Measurements from ENCODE around the gene GOLGA8B.

Gene GOLGA8B

GRCh38 chr15:34616613-34617012 lies 33.2 kb upstream of the GOLGA8B start:
- H3K4me3 ChIP-seq (ENCODE audit: insufficient read depth, low read depth, low read length) = no peak overlapping the region
- 60 to 75% methylated on average over 4 to 5 of the region's 5 CpGs for WGBS, 2 experiments

DNA sequence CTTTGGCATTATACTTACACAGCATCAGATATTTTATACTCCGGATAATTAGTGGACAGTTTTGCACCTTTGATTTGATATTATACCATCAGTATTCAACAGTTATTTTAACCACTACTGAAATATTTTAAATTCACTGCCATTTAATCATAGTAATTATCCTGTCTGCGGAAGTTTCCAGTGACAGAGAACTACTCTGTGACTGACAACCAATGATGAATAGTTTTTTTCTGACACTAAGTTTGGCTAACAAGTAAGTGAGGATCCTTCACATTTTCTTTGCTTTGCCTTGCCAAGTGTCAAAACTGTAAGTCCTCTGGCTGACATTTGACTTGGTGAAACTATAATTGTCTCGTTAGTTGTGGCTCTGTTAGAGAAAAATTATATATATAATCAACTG lies 30.5 kb upstream of the GOLGA8B start:
- Histone ChIP-seq H3K9me3 (ENCODE audit: control insufficient read depth, low read length) (no peaks in the 10 kb centered on the region), H3K4me3 (ENCODE audit: insufficient read depth, low read depth, low read length) (no peak overlapping the region), H3K27me3 (ENCODE audit: control insufficient read depth, insufficient read depth, low read length, poor library complexity, severe bottlenecking) (no peaks in the 10 kb centered on the region), H3K27ac (ENCODE audit: insufficient read depth, low read depth, low read length, poor library complexity, severe bottlenecking) (no peak overlapping the region), H3K36me3 (ENCODE audit: control insufficient read depth, insufficient read depth, low read length) (no peaks in the 10 kb centered on the region), H3K4me1 (ENCODE audit: control insufficient read depth, insufficient read depth, low read length) (no peaks in the 10 kb centered on the region)
- 90 to 100% methylated on average over 2 of the region's 3 CpGs for WGBS, 2 experiments

More at GRCh38 chr15:34616613-34617012, 33.2 kb upstream of the GOLGA8B start:
- no peak overlapping the region for H3K27ac ChIP-seq (ENCODE audit: insufficient read depth, low read depth, low read length, poor library complexity, severe bottlenecking)
- no peaks in the 10 kb centered on the region for H3K27me3 ChIP-seq (ENCODE audit: control insufficient read depth, insufficient read depth, low read length, poor library complexity, severe bottlenecking)
- H3K9me3 ChIP-seq (ENCODE audit: control insufficient read depth, low read length) = no peaks in the 10 kb centered on the region
- no peaks in the 10 kb centered on the region for H3K4me1 ChIP-seq (ENCODE audit: control insufficient read depth, insufficient read depth, low read length)
- no peaks in the 10 kb centered on the region for H3K36me3 ChIP-seq (ENCODE audit: control insufficient read depth, insufficient read depth, low read length)

DNA sequence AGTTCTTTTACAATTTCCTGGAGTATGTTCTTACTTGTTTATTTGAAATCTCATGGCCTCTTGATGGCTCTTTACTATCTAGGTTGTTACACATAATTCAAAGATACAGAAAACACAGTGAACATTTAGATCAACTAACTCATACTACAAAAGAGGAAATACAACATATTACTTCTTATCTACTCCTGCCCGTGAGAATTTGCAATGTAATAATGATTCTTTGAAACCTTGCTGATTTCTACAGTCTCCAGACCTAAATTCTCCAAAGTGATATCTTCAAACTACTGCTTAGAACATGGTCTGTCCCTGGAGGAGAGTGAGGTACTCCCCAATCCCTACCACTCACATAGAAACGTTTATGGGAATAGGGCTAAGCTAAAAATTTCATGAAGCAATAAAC lies 29.9 kb upstream of the GOLGA8B start:
- 60 to 86% methylated on average over 2 of the region's 2 CpGs for WGBS, 2 experiments
- no peaks in the 10 kb centered on the region for H3K4me1 ChIP-seq (ENCODE audit: control insufficient read depth, insufficient read depth, low read length)
- H3K27ac ChIP-seq (ENCODE audit: insufficient read depth, low read depth, low read length, poor library complexity, severe bottlenecking) = no peak overlapping the region
- no peaks in the 10 kb centered on the region for H3K36me3 ChIP-seq (ENCODE audit: control insufficient read depth, insufficient read depth, low read length)
- no peaks in the 10 kb centered on the region for H3K9me3 ChIP-seq (ENCODE audit: control insufficient read depth, low read length)
- H3K27me3 ChIP-seq (ENCODE audit: control insufficient read depth, insufficient read depth, low read length, poor library complexity, severe bottlenecking) = no peaks in the 10 kb centered on the region
- H3K4me3 ChIP-seq (ENCODE audit: insufficient read depth, low read depth, low read length) = no peak overlapping the region

DNA sequence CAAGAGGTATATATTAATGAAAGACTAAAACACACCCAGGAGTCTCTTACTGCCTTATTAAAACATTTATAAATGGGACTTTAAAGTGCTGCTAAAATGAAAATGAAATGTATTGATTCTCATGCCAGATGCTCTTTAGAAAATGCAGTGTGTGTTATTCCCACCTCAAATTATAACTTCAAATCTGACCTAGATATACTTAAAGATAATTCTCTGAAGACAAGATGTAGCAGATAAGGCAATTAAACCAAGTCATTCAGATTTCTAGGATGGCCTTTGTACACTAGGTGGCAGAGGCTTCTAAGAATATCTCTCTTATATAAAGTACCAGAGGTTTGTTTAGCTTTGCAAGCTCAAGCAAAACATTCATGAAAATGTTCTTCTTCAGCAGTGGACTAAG lies 26.9 kb upstream of the GOLGA8B start:
- no peaks in the 10 kb centered on the region for H3K9me3 ChIP-seq (ENCODE audit: control insufficient read depth, low read length)
- no peak overlapping the region for H3K4me3 ChIP-seq (ENCODE audit: insufficient read depth, low read depth, low read length)
- no peaks in the 10 kb centered on the region for H3K4me1 ChIP-seq (ENCODE audit: control insufficient read depth, insufficient read depth, low read length)
- no peak overlapping the region for H3K27ac ChIP-seq (ENCODE audit: insufficient read depth, low read depth, low read length, poor library complexity, severe bottlenecking)
- no peaks in the 10 kb centered on the region for H3K27me3 ChIP-seq (ENCODE audit: control insufficient read depth, insufficient read depth, low read length, poor library complexity, severe bottlenecking)
- no peaks in the 10 kb centered on the region for H3K36me3 ChIP-seq (ENCODE audit: control insufficient read depth, insufficient read depth, low read length)

DNA sequence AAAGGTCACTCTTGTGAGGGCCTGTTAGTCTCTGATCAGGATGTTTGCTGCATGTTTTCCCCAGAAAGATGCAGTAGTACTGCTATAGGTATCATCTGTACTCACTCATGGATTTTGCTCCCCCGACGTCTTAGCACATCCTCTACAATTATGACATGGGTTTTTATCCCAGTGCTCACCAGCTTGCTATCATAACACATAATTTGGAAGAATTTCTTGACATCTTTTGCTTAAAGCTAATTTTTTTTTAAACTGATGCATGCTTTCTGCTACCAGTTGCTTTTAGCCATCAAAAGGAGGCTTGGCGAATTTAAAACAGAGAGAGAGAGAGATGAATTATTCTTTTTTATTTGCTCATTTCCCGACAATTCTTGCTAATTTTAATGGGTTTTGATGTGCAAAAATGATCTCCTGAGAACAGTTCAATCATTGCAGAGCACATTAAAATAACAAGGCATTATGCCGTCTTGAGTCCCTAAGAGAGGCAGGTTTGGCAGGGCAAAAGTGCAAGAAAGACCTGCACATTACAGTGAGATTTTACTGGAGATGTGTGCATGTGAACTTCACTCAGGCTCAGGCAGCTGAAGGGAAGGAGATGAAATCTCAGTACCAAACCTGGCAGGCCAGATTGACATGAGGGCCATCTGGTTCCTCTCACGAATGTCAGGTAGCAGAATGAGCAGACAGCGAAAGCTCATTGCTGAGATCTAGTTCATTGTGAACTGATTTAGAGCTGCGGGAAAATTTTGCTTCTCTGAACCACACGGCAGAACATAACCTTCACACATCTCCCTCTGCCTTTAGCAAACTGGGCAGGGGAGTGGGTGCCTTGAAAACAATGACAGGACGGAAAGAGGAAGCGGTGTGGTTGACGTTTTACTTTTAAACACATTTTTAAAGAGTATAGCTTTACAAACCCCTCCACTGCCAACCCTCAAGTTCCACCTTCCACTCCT lies 25.9 kb upstream of the GOLGA8B start:
- 80 to 83% methylated on average over 11 to 12 of the region's 12 CpGs for WGBS, 2 experiments
- Histone ChIP-seq H3K27me3 (ENCODE audit: control insufficient read depth, insufficient read depth, low read length, poor library complexity, severe bottlenecking) (no peaks in the 10 kb centered on the region), H3K27ac (ENCODE audit: insufficient read depth, low read depth, low read length, poor library complexity, severe bottlenecking) (no peak overlapping the region), H3K4me3 (ENCODE audit: insufficient read depth, low read depth, low read length) (no peak overlapping the region), H3K4me1 (ENCODE audit: control insufficient read depth, insufficient read depth, low read length) (no peaks in the 10 kb centered on the region), H3K36me3 (ENCODE audit: control insufficient read depth, insufficient read depth, low read length) (no peaks in the 10 kb centered on the region), H3K9me3 (ENCODE audit: control insufficient read depth, low read length) (no peaks in the 10 kb centered on the region)

DNA sequence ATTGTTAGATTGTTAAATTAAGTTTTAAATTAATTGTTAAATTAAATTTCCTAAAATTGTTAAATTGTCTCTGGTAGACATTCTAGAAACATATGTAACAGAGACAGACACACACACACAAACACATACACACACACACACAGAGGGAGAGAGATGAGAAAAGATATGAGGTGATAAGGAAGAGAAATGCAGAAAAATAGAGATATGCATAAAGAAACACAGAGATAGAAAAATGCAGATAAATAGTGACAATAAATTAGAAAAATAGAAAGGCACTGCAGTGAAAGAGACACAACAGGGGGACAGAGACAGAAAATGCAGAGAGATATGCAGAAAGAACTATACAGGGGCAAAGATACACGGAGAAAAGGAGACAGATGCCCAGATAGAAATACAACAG lies 25.1 kb upstream of the GOLGA8B start:
- Histone ChIP-seq H3K9me3 (ENCODE audit: control insufficient read depth, low read length) (no peaks in the 10 kb centered on the region), H3K27ac (ENCODE audit: insufficient read depth, low read depth, low read length, poor library complexity, severe bottlenecking) (no peak overlapping the region), H3K4me1 (ENCODE audit: control insufficient read depth, insufficient read depth, low read length) (no peaks in the 10 kb centered on the region), H3K36me3 (ENCODE audit: control insufficient read depth, insufficient read depth, low read length) (no peaks in the 10 kb centered on the region), H3K27me3 (ENCODE audit: control insufficient read depth, insufficient read depth, low read length, poor library complexity, severe bottlenecking) (no peaks in the 10 kb centered on the region), H3K4me3 (ENCODE audit: insufficient read depth, low read depth, low read length) (no peak overlapping the region)
- 81 to 87% methylated on average over 1 of the region's 1 CpG for WGBS, 2 experiments

DNA sequence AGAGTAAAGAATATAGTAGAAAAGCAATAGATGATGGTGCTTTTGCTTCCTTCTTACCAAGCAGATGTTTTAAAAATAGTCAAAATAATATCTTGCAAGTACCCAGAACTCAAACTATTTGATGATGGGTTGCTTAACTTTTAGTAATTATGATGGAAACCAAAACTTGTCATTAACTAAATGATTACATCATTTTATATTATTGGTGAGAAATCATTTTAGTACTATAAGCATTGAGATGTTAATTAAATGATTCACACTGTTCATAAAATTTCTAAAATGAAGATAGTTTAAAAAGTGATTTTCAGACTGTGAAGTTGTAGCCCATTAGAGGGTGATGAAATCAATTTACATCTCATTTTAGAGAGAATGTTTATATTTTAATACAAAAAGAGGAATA lies 24.4 kb upstream of the GOLGA8B start:
- H3K4me1 ChIP-seq (ENCODE audit: control insufficient read depth, insufficient read depth, low read length) = no peaks in the 10 kb centered on the region
- H3K27ac ChIP-seq (ENCODE audit: insufficient read depth, low read depth, low read length, poor library complexity, severe bottlenecking) = no peak overlapping the region
- no peaks in the 10 kb centered on the region for H3K36me3 ChIP-seq (ENCODE audit: control insufficient read depth, insufficient read depth, low read length)
- no peak overlapping the region for H3K4me3 ChIP-seq (ENCODE audit: insufficient read depth, low read depth, low read length)
- no peaks in the 10 kb centered on the region for H3K27me3 ChIP-seq (ENCODE audit: control insufficient read depth, insufficient read depth, low read length, poor library complexity, severe bottlenecking)
- H3K9me3 ChIP-seq (ENCODE audit: control insufficient read depth, low read length) = no peaks in the 10 kb centered on the region

GRCh38 chr15:34606545-34606944 lies 23.1 kb upstream of the GOLGA8B start:
- no peak overlapping the region for H3K27ac ChIP-seq (ENCODE audit: insufficient read depth, low read depth, low read length, poor library complexity, severe bottlenecking)

DNA sequence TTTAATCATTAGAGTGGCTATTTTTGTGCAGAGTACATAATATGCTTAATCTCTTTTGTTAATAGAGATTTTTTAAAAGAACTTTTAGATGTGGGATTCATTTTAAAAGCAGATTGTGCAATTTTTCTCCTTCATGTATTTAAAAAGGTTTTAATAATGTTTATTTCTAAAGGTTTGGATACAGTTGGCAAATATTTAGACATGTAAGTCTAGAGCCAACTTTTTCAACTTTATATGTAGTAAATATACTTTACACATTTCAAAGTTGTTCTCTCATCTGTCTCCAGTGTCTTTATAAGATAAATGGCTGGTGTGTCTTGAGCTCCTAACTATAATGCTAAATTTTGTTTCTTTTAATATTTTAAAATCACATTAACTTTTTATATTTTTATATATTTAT lies 22.7 kb upstream of the GOLGA8B start:
- no peaks in the 10 kb centered on the region for H3K4me1 ChIP-seq (ENCODE audit: control insufficient read depth, insufficient read depth, low read length)

More at GRCh38 chr15:34606545-34606944, 23.1 kb upstream of the GOLGA8B start:
- H3K9me3 ChIP-seq (ENCODE audit: control insufficient read depth, low read length) = no peaks in the 10 kb centered on the region
- H3K36me3 ChIP-seq (ENCODE audit: control insufficient read depth, insufficient read depth, low read length) = no peaks in the 10 kb centered on the region
- H3K4me1 ChIP-seq (ENCODE audit: control insufficient read depth, insufficient read depth, low read length) = no peaks in the 10 kb centered on the region
- H3K4me3 ChIP-seq (ENCODE audit: insufficient read depth, low read depth, low read length) = no peak overlapping the region
- no peaks in the 10 kb centered on the region for H3K27me3 ChIP-seq (ENCODE audit: control insufficient read depth, insufficient read depth, low read length, poor library complexity, severe bottlenecking)

GRCh38 chr15:34603095-34603494 lies 19.6 kb upstream of the GOLGA8B start:
- Histone ChIP-seq H3K36me3 (ENCODE audit: control insufficient read depth, insufficient read depth, low read length) (no peaks in the 10 kb centered on the region), H3K27ac (ENCODE audit: insufficient read depth, low read depth, low read length, poor library complexity, severe bottlenecking) (no peak overlapping the region), H3K27me3 (ENCODE audit: control insufficient read depth, insufficient read depth, low read length, poor library complexity, severe bottlenecking) (no peaks in the 10 kb centered on the region), H3K9me3 (ENCODE audit: control insufficient read depth, low read length) (no peaks in the 10 kb centered on the region), H3K4me3 (ENCODE audit: insufficient read depth, low read depth, low read length) (no peak overlapping the region), H3K4me1 (ENCODE audit: control insufficient read depth, insufficient read depth, low read length) (no peaks in the 10 kb centered on the region)
- WGBS, 2 experiments = 80 to 84% methylated on average over 8 of the region's 8 CpGs

More for the DNA sequence above, 22.7 kb upstream of the GOLGA8B start:
- no peaks in the 10 kb centered on the region for H3K27me3 ChIP-seq (ENCODE audit: control insufficient read depth, insufficient read depth, low read length, poor library complexity, severe bottlenecking)
- H3K9me3 ChIP-seq (ENCODE audit: control insufficient read depth, low read length) = no peaks in the 10 kb centered on the region
- no peaks in the 10 kb centered on the region for H3K36me3 ChIP-seq (ENCODE audit: control insufficient read depth, insufficient read depth, low read length)
- H3K27ac ChIP-seq (ENCODE audit: insufficient read depth, low read depth, low read length, poor library complexity, severe bottlenecking) = no peak overlapping the region
- H3K4me3 ChIP-seq (ENCODE audit: insufficient read depth, low read depth, low read length) = no peak overlapping the region

Data from ectodermal cell (in vitro differentiated cells).